ENCODE measurements around the gene GRID2.

DNA sequence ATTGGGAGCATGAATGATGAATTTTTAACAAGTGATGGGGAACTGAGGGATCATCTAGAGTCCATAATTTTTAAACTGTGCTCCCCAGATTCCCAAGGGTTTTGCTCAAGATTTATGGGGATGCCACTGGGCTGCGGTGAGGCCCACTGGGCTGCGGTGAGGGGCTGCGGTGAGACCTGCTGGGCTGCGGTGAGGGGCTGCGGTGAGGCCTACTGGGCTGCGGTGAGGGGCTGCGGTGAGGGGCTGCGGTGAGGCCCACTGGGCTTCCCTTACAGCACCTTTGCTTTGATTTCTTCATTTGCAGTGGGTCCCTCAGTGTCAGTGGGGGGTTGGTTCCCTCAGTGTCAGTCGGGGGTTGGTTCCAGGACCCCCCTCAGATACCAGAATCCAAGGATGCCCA is 1477.4 kb downstream of the GRID2 start:
- no peak for TF ChIP-seq POLR2A (IDR thresholded peaks at IDR 0.05; ENCODE audit: low read depth, low read length)
- no peak for TF ChIP-seq POLR2AphosphoS5 (IDR thresholded peaks at IDR 0.05; ENCODE audit: low read depth, low read length)
